ENCODE results near the gene KSR1.
"Not testable (repeated sequence)": the region's sequence is repeated elsewhere in the genome, so short reads cannot be mapped to it uniquely, and the experiment has no call there.

The KSR1 gene

DNA sequence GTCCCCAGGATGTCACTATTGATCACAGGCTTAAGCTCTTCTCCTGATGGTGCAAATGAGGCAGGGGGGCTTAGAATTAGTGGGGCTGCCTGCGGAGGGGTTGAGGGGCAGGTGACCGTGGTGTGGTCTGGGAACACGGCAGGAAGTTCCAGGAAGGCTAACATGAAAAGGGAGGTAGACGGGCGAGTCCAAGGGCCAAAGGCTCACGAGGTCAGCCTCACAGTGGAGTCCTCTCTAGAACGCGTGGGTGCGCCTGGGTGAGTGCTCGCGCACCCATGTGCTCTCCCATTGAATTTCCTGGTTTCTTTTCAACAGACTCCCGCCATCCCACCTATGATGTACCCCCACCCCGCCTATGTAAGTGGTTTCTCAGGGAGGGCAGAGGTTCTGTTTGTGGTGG, 190.0 kb downstream of the KSR1 start:
- no peak for DNase-seq

DNA sequence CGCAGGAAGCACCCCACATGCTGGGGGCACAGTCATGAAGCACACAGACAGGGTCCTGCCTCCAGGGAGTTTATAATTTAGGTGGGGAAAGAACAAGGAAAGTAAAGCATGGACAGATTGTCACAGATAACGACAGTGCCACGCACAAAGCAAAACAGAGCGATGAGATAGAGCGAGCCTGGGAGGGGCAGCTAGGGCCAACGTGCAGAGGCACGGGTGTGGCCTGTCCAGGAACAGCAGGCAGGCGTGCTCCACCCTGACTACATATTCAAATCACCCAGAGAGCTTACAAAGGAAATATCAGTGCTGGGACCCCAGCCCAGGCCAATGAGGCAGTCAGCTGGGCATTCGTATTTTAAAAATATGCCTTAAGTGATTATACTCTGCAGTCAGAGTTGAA, 191.5 kb downstream of the KSR1 start:
- DNase-seq, result no peak

DNA sequence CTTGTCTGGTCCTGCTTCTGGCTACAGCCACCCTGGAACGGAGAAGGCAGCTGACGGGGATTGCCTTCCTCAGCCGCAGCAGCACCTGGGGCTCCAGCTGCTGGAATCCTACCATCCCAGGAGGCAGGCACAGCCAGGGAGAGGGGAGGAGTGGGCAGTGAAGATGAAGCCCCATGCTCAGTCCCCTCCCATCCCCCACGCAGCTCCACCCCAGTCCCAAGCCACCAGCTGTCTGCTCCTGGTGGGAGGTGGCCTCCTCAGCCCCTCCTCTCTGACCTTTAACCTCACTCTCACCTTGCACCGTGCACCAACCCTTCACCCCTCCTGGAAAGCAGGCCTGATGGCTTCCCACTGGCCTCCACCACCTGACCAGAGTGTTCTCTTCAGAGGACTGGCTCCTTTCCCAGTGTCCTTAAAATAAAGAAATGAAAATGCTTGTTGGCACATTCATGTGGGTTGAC, 192.9 kb downstream of the KSR1 start:
- not testable (repeated sequence) for DNase-seq

DNA sequence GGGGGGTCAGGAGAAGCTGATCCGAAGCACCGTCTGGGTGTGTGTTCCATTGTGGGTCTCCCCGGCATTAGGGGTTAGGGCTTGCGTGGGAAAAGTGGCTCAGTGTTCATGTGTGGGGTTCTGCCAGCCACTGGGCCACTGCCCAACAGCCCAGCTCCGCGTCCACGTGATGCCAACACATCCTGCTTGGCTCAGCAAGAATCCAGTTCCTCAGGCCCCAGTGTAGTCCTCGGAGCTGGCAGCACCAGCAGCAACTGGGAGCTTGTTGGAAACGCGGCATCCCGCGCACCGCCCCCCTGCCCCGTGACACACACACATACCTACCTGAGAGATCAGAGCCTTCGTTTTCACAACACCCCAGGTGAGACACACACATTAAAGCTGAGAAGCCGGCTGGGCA, 193.7 kb downstream of the KSR1 start:
- no peak for DNase-seq

DNA sequence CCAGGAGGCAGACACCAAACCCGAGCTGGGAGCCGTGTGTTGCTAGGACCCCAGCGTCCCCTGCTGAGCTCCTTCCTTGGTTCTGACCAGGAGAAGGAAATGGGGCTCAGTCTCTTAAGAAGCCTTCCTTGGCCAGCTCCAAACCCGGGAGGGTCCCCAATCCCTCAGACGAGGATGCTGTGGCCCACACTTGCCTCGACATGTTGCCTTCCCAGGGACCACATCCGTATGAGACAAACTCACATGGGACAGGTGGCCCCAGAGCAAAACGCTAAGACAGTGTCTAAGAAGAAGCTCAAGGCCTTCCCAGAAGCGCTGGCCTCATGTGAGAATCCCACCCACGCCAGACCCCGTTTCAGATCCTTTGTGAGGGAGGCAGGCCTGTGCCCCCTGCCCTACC, 194.6 kb downstream of the KSR1 start:
- no peak for DNase-seq

DNA sequence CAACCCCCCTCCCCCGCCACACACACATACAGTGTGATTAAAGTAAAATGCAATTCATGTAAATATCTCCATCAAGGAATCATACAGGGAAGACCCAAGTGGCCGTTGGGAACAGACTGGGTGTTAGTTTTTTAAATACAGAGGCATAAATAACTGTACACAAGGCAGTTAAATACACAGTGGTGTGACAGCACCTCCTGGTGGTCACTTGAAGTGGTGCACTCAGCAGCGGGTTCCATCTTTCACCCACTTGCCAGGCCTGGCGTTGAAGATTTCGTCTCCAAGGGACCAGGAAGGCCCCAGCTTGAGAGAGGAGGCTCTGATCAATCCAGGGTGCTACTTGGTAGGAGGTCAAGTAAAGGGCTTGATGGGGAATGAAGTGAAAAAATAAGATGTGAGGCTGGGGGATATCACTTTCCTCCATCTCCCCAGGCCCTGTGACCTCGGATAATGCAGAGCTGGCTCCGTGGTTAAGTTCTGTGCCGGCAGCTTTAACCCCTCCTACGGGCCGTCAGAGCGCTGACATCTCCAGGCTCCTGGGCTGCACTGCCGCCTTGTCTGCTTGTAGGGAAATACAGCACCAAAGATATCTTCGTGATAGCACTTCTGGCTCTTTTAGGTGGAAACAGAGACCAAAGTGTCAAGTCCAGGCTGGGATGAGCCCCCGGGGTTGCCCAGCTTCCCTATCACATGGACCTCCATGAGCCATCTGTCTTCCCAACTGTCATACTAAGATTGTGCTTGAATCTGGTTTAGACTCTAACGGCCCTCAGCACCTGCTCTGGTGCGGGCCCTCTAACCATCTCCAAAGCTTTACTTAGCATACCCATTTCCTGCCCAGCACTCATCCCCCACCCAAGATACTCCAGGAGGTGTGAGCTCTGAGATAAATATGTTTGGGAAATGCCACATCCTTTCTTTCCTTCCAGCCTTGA, 195.4 kb downstream of the KSR1 start:
- DNase-seq, result peak; percentile 2

DNA sequence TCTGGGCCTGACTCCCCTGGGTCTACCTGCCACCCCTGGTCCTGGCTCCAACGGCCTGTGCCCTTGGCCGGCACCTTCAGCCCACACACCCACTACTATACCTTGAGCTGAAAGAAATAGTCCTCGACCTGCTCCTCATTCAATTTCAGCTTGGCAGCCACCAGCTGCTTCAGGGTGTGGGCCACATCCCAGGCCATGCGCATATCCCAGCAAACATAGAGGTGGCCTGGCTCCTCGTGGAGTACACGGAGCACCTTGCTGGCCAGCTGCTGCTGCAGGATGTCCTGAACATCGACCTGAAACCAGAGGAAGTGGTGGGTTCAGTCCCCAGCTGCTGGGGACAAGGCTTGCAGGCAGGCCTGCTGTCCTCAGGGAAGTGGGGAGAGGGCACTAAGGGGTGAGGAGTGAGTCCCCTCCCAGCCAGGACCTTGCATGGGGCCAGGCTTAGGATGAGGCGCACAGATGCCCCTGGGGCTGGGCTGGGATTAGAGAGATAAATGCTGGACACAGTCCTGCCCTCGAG, 197.3 kb downstream of the KSR1 start:
- DNase-seq, result not testable (repeated sequence)

DNA sequence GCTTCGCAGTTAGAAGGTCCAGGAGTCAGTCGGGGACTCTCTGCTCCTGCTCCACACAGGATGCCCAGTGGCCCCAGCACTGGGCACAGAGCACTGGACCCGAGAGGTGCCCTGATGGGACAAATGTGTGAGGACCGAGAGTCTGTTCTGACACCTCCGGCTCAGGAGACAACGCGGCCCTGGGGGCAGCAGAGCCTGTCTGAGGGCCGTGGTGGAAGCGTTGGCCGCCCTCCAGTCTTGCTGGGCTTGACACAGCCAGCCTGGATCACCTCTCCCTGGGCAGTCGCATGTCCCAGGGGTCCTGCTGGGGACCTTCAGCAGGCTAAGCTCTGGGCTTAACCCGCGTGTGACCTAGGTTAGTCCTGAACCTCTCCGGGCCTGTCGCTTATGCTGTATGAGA, 197.9 kb downstream of the KSR1 start:
- DNase-seq, result no peak

DNA sequence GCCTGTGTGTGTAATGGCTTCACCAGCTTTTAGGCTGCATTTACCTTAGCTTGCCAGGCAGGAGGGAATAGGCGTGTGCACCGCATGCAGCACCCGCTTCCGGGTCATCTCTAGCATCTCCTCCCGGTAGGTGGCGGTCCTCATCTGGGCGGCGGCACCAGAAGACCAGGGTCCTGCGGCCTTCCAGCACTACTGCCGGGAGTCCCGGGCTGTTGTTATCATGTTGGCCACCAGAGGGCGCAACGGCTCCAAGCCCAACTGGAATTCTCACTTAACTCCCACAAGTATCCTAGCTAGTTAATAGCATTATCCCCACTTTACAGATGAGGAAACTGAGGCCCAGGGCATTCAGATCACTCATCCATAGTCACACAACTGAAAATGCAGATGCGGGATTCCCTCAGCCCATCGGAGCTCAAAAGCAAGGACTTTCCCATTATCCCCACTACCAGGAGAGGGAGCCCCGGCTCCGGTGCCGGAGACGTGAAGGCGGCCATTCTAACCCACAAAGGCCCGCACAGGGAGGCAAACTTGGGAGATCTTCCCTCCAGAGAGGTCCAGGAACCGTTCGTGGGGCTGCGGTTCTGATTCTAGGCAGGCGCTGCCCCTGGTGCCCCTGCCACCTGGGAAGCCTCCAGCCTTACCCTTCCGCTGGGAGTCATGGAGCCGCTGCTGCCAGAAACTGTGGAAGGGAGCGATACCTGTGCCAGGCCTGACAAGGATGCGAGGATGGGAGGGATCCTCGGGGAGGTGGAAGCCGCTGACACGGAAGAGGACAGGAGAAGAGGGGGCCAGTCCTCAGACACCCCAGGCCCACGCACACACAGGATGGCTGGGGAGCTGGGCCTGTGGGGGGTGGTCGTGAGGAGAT, 198.6 kb downstream of the KSR1 start:
- DNase-seq, result peak; percentile 83

DNA sequence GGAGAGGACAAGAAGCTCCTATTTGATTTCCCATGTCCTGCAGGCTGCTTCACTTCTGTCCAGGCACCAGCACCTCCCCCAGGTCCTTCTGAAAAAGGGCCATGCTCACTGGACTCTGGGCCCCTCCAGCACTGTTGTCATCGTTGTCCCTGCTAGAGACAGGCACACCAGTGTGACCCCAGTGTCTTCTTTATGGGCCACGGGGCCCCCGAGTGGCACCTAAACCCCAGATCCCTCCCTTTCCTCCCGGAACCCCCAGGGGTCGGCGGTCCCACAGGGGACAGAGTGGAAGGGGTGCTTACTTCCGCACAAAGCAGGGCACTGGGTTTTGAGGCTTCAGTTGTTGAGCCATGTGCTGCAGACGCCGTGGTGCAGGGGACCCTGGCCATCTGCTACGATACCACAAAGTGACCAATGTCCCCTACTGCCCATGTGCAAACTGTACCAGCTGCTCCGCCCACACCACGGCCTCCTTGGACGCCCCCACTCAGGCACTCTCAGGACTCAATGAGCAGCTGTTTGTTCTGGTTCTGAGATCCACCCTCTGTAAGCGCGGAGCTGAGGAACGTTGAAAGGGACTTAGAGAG, 199.4 kb downstream of the KSR1 start:
- not testable (repeated sequence) for DNase-seq

DNA sequence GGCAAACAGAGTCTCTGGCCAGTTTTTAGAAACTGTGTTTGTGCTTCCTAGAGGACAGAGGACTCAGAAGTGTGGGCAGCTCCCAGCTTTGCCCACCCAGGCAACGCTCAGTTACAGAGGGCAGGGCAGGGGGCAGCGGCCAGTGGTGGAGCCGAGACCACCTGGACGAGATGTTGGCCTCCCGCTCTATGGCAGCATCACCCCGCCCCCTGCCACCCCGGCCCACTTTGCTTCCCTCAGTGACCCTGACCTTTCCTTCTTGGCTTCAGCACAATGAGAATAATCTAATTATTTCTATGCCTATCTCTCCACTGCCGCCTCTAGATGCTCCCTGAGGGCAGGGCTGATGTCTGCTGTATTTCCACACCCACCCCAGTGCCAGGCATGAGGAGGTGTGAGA, 200.4 kb downstream of the KSR1 start:
- not testable (repeated sequence) for DNase-seq

DNA sequence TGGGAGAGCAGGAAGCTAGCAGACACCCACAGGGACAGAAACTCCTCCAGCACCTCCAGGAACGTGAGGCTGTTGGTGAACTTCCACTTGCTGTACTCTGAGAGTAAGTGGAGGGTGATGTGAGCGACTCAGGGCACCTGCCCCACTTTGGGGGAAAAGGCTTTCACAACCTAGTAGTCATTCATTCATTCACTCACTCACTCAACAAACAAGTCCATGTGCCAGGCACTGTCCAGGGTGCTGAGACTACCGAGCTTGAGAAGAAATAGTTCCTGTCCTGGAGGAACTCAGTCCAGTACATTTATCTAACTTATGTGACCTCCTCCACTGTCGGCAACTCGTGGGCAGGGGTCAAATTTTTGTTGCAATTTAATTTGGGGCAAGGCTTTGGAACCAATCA, 201.4 kb downstream of the KSR1 start:
- DNase-seq, result no peak

DNA sequence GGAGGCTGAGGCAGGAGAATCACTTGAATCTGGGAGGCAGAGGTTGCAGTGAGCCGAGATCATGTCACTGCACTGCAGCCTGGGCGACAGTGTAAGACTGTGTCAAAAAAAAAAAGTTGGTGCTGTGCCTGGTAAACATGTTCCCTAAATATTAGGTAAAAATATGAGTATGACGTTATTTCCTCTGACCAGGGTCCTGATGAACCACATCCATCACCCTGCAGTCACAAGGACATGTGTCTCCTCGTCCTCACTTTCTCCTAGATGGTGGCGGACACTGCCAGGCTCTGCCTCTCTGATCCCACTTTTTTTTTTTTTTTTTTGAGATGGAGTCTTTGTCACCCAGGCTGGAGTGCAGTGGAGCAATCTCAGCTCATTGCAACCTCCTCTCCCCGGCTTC, 203.4 kb downstream of the KSR1 start:
- no peak for DNase-seq

DNA sequence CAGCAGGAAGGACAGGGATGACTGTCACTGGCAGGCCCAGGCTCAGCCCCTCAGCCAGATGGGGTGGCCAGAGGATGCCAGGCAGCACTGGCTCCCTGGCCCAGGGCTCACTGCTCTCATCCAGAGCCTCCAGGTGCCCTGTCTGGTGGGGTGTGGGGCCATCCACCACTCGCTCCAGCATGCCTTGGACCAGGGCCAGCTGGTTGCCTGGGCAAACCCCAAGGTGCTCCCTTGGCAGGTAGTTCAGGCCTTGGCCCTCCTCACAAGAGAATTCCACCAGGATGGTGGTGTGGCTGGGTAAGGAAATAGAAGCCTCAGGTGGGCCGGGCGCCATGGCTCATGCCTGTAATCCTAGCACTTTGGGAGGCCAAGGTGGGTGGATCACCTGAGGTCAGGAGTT, 204.2 kb downstream of the KSR1 start:
- DNase-seq, result no peak

DNA sequence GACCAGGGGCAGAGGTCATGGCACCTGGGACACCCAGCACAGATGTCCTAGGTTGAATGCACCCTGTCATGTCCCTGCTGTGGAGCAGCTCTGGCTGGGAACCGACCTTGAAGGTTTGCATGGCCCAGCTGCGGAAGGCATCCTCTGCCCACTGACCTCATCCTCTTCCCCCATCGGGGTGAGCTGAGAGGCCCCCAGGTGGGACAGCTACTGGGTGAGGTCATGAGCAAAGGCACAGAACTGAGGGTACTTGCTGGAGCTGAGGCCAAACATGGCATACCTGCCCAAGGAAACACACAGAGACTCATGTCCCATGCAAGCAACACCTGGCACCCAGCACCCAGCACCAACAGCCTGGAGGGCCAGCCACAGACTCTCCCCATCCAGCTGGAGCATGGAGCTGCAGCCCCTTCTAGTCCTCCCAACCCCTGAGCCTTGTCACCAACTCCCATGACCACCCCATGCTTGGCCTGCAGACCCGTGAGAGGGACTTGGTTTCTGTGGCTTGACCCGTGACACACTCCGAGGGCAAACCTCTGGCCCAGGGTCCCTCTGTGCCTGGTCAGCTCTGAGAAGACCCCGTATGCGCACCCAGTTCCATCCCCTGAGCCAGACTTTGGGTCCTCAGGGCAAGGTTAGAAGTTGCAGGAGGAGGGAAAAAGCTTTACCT, 207.8 kb downstream of the KSR1 start:
- DNase-seq, result no peak

DNA sequence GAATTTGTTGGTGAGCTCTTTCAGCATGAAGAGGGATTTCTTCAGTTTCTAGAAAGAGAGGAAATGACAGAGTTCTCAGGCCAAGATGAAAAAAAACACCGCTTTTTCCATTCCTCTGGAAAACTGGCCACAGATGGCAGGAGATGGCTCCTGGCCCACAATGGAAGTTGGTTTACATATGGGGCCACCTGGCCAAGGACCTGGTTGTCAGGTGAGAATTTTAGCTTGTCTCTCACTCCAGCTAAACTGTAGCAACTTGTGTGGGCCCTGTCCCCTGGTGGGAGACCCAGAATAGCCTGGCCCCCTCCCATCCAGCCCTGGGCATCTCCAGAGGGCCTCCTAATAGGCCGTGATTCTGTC, 208.3 kb downstream of the KSR1 start:
- no peak for DNase-seq

DNA sequence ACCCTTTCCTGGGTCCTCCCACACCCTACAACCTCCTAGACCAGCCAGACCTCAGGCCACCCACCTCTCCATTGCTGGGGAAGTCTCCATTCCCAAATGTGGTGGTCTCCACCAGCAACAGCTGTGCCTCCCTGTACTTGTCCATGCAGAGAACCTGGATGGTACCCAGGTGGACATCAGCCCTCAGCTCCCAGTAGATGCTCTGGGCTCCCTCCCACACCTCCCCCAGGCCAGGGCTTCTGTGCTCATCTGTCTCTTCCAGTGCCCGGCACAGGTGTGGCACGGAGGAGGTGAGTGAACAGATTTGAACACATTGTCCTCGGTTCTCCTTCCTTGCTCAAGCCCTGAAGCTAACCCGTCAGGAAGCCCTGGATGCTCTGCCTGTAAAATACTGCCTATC, 209.3 kb downstream of the KSR1 start:
- DNase-seq, result no peak

DNA sequence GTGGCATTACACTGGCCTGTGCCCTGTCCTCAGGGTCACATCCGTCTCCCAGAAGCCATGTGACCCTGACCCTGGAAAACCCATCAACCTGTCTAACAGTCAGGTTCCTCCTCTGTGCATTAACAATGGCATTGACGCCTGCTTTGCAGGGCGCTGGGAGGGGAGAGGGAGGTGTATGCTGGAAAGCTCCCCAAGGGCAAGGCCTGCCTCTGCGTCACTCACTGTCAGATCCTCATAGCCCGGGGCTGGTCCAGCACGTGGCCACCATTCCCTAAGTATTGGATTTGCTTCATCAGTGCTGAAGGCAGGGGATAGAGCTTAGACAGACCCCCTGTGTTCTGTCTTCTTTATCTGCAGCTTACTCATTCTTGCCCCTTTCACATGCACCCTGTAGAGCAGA, 210.0 kb downstream of the KSR1 start:
- DNase-seq, result not testable (repeated sequence)

DNA sequence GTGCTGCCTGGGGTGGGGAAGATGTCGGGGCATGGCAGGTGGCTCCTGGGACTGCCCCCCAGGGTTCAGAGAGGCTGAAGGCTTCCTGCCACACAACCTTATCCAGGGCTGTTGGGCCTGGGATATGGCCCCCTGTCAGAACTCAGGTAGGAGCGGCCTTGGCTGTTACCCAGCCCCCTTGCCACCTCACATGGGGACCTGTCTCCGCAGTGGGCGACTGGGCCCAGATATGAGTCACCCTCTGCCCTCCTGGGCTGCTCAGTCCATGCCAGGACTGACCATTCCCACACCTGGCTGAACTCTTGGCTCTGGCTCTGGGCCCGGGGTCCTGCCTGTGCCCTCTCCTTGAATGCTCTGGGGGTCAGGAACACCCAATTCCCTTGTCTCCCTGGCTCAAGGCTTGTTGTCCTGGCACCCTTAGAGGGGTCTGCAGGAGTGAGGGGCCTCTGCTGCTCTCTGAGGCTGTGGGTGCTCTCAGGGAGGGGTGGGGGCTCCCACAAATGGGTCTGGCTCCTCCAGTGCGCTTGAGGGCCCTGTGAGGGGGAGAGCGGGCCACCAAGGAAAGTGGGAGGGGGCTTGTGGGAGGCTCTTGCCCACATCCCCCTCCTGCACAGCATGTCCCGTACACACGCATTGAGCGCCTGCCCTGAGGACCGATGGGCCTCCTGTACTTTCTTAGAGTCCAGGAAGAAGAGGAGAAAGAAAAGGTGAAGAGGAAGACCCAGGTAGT, 210.7 kb downstream of the KSR1 start:
- DNase-seq, result no peak

DNA sequence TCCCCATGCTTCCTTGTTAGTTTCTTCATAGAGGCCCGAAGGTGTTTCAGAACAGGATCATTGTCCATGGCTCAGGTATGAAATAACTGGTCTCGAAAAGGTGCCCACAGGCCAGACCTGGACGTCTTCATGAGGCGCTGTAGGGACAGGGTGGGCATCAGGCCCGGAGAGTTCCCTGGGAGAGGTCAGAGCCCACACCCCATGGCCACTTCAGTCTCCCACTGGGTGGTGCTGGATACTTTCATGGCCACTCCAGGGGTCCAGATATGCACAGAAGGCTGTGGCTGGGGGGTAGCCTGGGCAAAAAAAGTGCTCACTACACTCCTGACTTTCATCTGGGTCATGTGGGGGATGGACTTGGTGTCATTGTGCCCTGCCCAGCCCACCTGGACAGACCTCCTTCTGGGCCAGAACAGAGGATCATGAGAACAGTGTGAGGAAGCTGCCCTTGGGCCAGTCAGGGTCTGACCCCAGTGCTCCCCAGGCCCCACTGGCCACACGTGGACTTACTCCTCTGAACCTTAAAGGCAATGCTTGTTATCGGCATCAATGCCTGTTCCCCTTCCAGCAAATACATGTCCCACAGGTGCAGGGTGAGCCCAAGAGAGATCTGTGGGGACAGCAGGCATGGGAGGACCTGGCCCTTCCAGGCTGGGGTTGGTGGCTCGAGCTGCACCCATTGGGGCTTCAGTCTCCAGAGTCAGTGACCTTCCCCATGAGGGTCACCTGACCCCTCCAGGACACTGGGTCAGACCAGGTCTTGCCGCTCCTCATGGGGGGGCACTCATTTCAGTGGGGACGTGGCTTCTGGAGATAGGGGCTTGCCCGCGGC, 211.6 kb downstream of the KSR1 start:
- no peak for DNase-seq

DNA sequence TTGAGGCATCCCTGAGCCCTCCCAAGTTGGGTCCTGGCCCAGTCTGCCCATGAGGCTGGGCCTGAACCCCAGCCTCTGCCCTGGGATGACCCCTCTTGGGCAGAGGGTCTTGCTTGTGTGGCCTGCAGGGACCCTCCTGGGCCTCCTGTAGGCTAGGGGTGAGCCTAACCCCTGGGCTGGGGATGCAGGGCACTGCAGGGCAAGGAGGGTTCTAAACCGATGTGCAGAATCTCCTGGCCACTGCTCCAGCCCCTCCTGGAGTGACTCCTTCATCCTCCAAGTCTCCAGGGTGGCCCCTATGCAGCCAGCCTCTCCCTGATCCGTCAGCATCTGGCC, 212.2 kb downstream of the KSR1 start:
- no peak for DNase-seq
